Transverse colon (tissue), 4 donors: Measurements from ENCODE around the gene GOSR1.

Experiments
- CTCF ChIP-seq, 5 experiments: fragments of 200-600 bp in 3 of 5; fragments of 450-650 bp in 2 of 5; sonication (generic) in 3 of 5; IDR thresholded peaks; 1 replicate in 2 of 5; 2 replicates in 3 of 5; pipeline ENCODE4 v1.5.1; 2016 to 2017; ENCODE audit warnings: antibody characterized with exemption in 5 of 5, inconsistent platforms in 3 of 5, mild to moderate bottlenecking in 2 of 5, moderate library complexity in 1 of 5
- EP300 ChIP-seq: sonication (generic); formaldehyde crosslinking; IDR thresholded peaks from one replicate; pipeline ENCODE4 v1.6.1; 2017; ENCODE audit warnings: antibody characterized with exemption, low read depth
- POLR2A ChIP-seq: fragments of 450-650 bp; IDR thresholded peaks from one replicate; pipeline ENCODE4 v1.6.1; 2016; ENCODE audit warnings: antibody characterized with exemption, mild to moderate bottlenecking, moderate library complexity
- POLR2AphosphoS5 ChIP-seq, 3 donors: sonication (generic); formaldehyde crosslinking; IDR thresholded peaks; one replicate each; pipeline ENCODE4 v1.6.1; 2016; ENCODE audit warnings: antibody characterized with exemption in 3 of 3

- no peak for TF ChIP-seq CTCF (IDR thresholded peaks at IDR 0.05)
- no peak for TF ChIP-seq POLR2A
- no peak for TF ChIP-seq POLR2AphosphoS5 (IDR thresholded peaks at IDR 0.05)
- no peak for TF ChIP-seq EP300
Measured at GRCh38 chr17:30534938-30535921, 58.0 kb downstream of the GOSR1 start.
